HepG2 (cell line): ENCODE results near the gene INPP5E. TPM values are rescaled to one million over a fixed set of nuclear protein-coding genes. Genes with fewer than 3 reads are reported as not detected.

Experiments
- ATAC-seq: fragments of 200-7000 bp; cut with Tn5 transposase; 3 replicates; pipeline ENCODE4 v1.9.1; 2020; ENCODE audit warnings: mild to moderate bottlenecking, moderate library complexity
- BruUV-seq: library from RNA; stranded (reverse); fragments of 400-500 nt; replicated peaks from 2 replicates; lab custom pipeline; 2021; lab: Mats Ljungman, UMichigan
- CTCF ChIA-PET: fragments of 300-600 bp; formaldehyde crosslinking; extraction: SDS; loops from one replicate; lab custom pipeline; 2021; ENCODE audit warnings: low total read pairs, inconsistent platforms, low intra/inter-chr PET ratio; lab: Yijun Ruan, JAX
- POLR2A ChIA-PET: fragments of 350-600 bp; sonication (Branson Sonifier 250); formaldehyde crosslinking; loops from one replicate; lab custom pipeline; 2020; ENCODE audit warnings: antibody characterized with exemption, inconsistent platforms; lab: Yijun Ruan, JAX
- DNase-seq: peaks from one replicate; pipeline ENCODE4 v3.0.0-alpha.2; 2015; ENCODE audit warnings: low spot score
- FAIRE-seq: peaks from 3 replicates; lab custom pipeline; 2011; peaks lifted over from hg19 to GRCh38; lab: Jason Lieb, UNC
- H2AFZ ChIP-seq: one replicate; pipeline ENCODE4 v1.6.1; 2011; ENCODE audit warnings: low read length, inconsistent platforms
- H3K27ac ChIP-seq: fragments of 300-600 bp; 3 replicates; pipeline ENCODE4 v1.8.0; 2011; ENCODE audit warnings: mixed run types, mild to moderate bottlenecking, mixed read lengths, low read length, inconsistent platforms; ENCODE audit not compliant: insufficient read depth; ENCODE audit errors: extremely low read length
- H3K27me3 ChIP-seq, 2 experiments: fragments of 200-600 bp in 1 of 2; 2 replicates in 1 of 2; 3 replicates in 1 of 2; pipeline versions ENCODE4 v1.6.0 to v1.8.0; 2011; ENCODE audit warnings: low read length in 2 of 2, mild to moderate bottlenecking in 2 of 2, moderate library complexity in 2 of 2, inconsistent platforms in 1 of 2; ENCODE audit not compliant: insufficient read depth in 2 of 2, control insufficient read depth in 1 of 2
- H3K36me3 ChIP-seq, 2 experiments: fragments of 200-600 bp in 1 of 2; replicated peaks in 1 of 2; 2 replicates in 1 of 2; 3 replicates in 1 of 2; pipeline versions ENCODE4 v1.5.1 to v1.8.0; 2011; ENCODE audit warnings: low read length in 2 of 2, inconsistent platforms in 1 of 2; ENCODE audit not compliant: insufficient read depth in 2 of 2, control insufficient read depth in 1 of 2
- H3K4me1 ChIP-seq: 2 replicates; pipeline ENCODE4 v1.5.1; 2012; ENCODE audit warnings: low read length, inconsistent platforms; ENCODE audit not compliant: insufficient read depth
- H3K4me2 ChIP-seq: 2 replicates; pipeline ENCODE4 v1.6.0; 2011; ENCODE audit warnings: low read depth, low read length, inconsistent platforms
- H3K4me3 ChIP-seq, 3 experiments: fragments of 200-600 bp in 1 of 3; sonication (generic), shearing (Covaris generic) in 1 of 3; replicated peaks in 1 of 3; 2 replicates each; pipeline ENCODE4 v1.5.1; 2011 to 2016; ENCODE audit warnings: low read length in 3 of 3, inconsistent platforms in 2 of 3, low read depth in 2 of 3, mild to moderate bottlenecking in 2 of 3, control low read depth in 1 of 3, mixed read lengths in 1 of 3; ENCODE audit not compliant: insufficient read depth in 1 of 3
- H3K79me2 ChIP-seq: one replicate; pipeline ENCODE4 v1.6.1; 2011; ENCODE audit warnings: low read length, inconsistent platforms; ENCODE audit not compliant: insufficient read depth
- H3K9ac ChIP-seq: 2 replicates; pipeline ENCODE4 v1.6.0; 2011; ENCODE audit warnings: mild to moderate bottlenecking, low read depth, low read length, inconsistent platforms; ENCODE audit not compliant: insufficient read depth
- H3K9me3 ChIP-seq: 2 replicates; pipeline ENCODE4 v1.5.1; 2012; ENCODE audit warnings: mild to moderate bottlenecking, low read length
- H4K20me1 ChIP-seq: 2 replicates; pipeline ENCODE4 v1.6.0; 2011; ENCODE audit warnings: inconsistent platforms, mild to moderate bottlenecking, low read length, moderate library complexity; ENCODE audit not compliant: insufficient read depth
- ARNT2 ChIP-seq: sonication (generic); formaldehyde crosslinking; IDR thresholded peaks from 2 replicates; pipeline ENCODE4 v1.8.0; 2022; ENCODE audit warnings: mild to moderate bottlenecking, low read depth, missing genetic modification reagents, moderate library complexity
- BHLHE40 ChIP-seq: IDR thresholded peaks from 2 replicates; pipeline ENCODE4 v1.6.1; 2011; ENCODE audit warnings: low read length, improper control_type of control experiment
- DNMT1 ChIP-seq: sonication (generic); formaldehyde crosslinking; IDR thresholded peaks from 2 replicates; pipeline ENCODE4 v1.5.1; 2020; ENCODE audit warnings: mild to moderate bottlenecking, missing genetic modification reagents
- MAFG ChIP-seq: sonication (generic); formaldehyde crosslinking; IDR thresholded peaks from 2 replicates; pipeline ENCODE4 v1.5.1; 2020; ENCODE audit warnings: mild to moderate bottlenecking, missing genetic modification reagents
- MAX ChIP-seq: IDR thresholded peaks from 2 replicates; pipeline ENCODE4 v1.6.1; 2012; ENCODE audit warnings: inconsistent platforms
- PCBP1 ChIP-seq: fragments of 200-400 bp; formaldehyde crosslinking; IDR thresholded peaks from 2 replicates; pipeline ENCODE4 v1.6.1; 2017; ENCODE audit warnings: mild to moderate bottlenecking, low read depth, low read length, borderline replicate concordance
- PRDM10 ChIP-seq: sonication (generic); formaldehyde crosslinking; IDR thresholded peaks from 2 replicates; pipeline ENCODE4 v1.4.0; 2020; ENCODE audit warnings: low read depth, missing genetic modification reagents
- RBFOX2 ChIP-seq: fragments of 200-400 bp; formaldehyde crosslinking; IDR thresholded peaks from 2 replicates; pipeline ENCODE4 v1.6.1; 2017; ENCODE audit warnings: low read depth, mild to moderate bottlenecking, low read length
- ZBTB38 ChIP-seq: sonication (generic); formaldehyde crosslinking; IDR thresholded peaks from 2 replicates; pipeline ENCODE4 v1.5.1; 2020; ENCODE audit warnings: mild to moderate bottlenecking, missing genetic modification reagents
- ZFX ChIP-seq: sonication (generic); formaldehyde crosslinking; IDR thresholded peaks from 2 replicates; pipeline ENCODE4 v1.4.0; 2020; ENCODE audit warnings: mild to moderate bottlenecking, low read depth, missing genetic modification reagents, moderate library complexity
- ZNF335 ChIP-seq: sonication (generic); formaldehyde crosslinking; IDR thresholded peaks from 2 replicates; pipeline ENCODE4 v1.4.0; 2020; ENCODE audit warnings: missing genetic modification reagents
- ZNF710 ChIP-seq: sonication (generic); formaldehyde crosslinking; IDR thresholded peaks from 2 replicates; pipeline ENCODE4 v1.5.0; 2020; ENCODE audit warnings: mild to moderate bottlenecking, missing genetic modification reagents, borderline replicate concordance
- WGBS: methylation state at CpG from one replicate; pipeline ENCODE4 v1.1.6; 2017; ENCODE audit warnings: low lambda C conversion rate; 5-methylcytosine and 5-hydroxymethylcytosine counted together
- in situ Hi-C: cut with HindIII; loops from 2 replicates; pipeline ENCODE4 v1.10.0; 2017; ENCODE audit warnings: low pct_unique_long_range_greater_than_20kb; ENCODE audit not compliant: extremely low pct_ligation_motif_present
- intact Hi-C: fragments of 100-400 bp; cut with micrococcal nuclease; formaldehyde crosslinking; loops from one replicate; pipeline ENCODE4 v1.10.0; 2022; ENCODE audit not compliant: unreplicated experiment
- polyA plus RNA-seq, 8 experiments: library from polyadenylated mRNA; depleted of rRNA in 3 of 8; stranded (reverse) in 7 of 8; unstranded in 1 of 8; fragments of >200 nt; fragmentation: Illumina TruSeq in 4 of 8; extraction: Trizol in 4 of 8; gene quantifications; 2 replicates each; pipeline versions ENCODE4 v1.2.1 to v1.2.3, GENCODE V29; 2011 to 2016; ENCODE audit warnings: low read depth in 4 of 8, missing spikeins in 1 of 8, mixed read lengths in 1 of 8; ENCODE audit not compliant: insufficient read depth in 1 of 8
- total RNA-seq, 5 experiments: library from RNA; depleted of rRNA; stranded (reverse); fragments of >200 nt; fragmentation: Illumina TruSeq; extraction: Trizol; gene quantifications; 2 replicates each; pipeline ENCODE4 v1.2.3, GENCODE V29; 2016; ENCODE audit warnings: low read depth in 1 of 5
- TF ChIP-seq, protein P1 (sequence below): sonication (generic); formaldehyde crosslinking; IDR thresholded peaks from 2 replicates; pipeline ENCODE4 v1.8.1; 2023; ENCODE audit warnings: mild to moderate bottlenecking, moderate library complexity, missing genetic modification reagents

The INPP5E gene
- total and polyA plus RNA-seq, 2 of the 13 experiments (the other 11 are each of a cell fraction or from before 2014, with no cell fraction given), result 5.5 TPM

GRCh38 chr9:136436055-136436634 lies 3.5 kb downstream of the INPP5E start:
- POLR2A ChIA-PET, result no interaction called here

More at GRCh38 chr9:136436055-136436634, 3.5 kb downstream of the INPP5E start:
- Histone ChIP-seq H3K4me1 (peaks cover 27% of the 10 kb centered on the region), H3K27ac (no peak overlapping the region), H3K9ac (no peak overlapping the region), H3K9me3 (no peaks in the 10 kb centered on the region), H4K20me1 (peaks cover 7% of the 10 kb centered on the region; the same call in 1 of the 2 replicates), H3K79me2 (peaks cover 26% of the 10 kb centered on the region), H2AFZ (no peak overlapping the region), H3K36me3 (peaks cover 2 to 11% of the 10 kb centered on the region in 2 experiments; a peak in 3 of 5 replicates), H3K4me3 (no peak overlapping the region), H3K4me2 (0 out of 2 replicates have a peak overlapping the region, but pooled peaks have one; percentile 84), H3K27me3 (no peaks in the 10 kb centered on the region; a peak in 1 of 5 replicates)
- CTCF ChIA-PET, result no interaction called here
- BruUV-seq, result no TSS peak
- no peak for ATAC-seq
- WGBS, result 88% methylated on average over 21 of the region's 25 CpGs
- TF ChIP-seq PCBP1 (no peak), ZFX (CRISPR knock-in tag) (no peak), MAX (no peak), ZNF710 (CRISPR knock-in tag) (no peak), PRDM10 (CRISPR knock-in tag) (no peak), ARNT2 (no peak), ZNF335 (CRISPR knock-in tag) (no peak), BHLHE40 (no peak), DNMT1 (CRISPR knock-in tag) (no peak), RBFOX2 (0 out of 2 replicates have a peak, but pooled peaks have one; percentile 17), MAFG (CRISPR knock-in tag) (no peak), ZBTB38 (CRISPR knock-in tag) (0 out of 2 replicates have a peak, but pooled peaks have one; percentile 1)
- TF ChIP-seq, protein P1, sequence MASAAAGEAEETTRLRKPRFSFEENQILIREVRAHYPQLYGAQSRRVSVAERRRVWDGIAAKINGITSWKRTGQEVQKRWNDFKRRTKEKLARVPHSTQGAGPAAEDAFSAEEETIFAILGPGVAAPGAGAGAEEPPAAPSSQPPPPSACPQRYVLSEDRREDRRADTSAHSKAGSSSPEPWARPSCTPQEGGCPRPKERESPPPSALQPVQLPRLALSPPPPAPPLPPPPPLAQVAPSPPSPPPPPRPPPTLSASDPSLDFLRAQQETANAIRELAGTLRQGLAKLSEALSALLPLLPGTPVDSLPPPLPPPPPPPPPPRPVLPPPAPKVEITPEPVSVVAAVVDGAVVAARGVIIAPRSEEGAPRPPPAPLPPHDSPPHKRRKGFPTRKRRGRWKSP (CRISPR knock-in tag), result no peak
- no peak for DNase-seq
- intact Hi-C loops (no loop called here), in situ Hi-C loops (no loop called here)
- FAIRE-seq, result no peak
